PC-3 (cell line): ENCODE results near the gene TEKTIP1. TPM values are rescaled to one million over a fixed set of nuclear protein-coding genes. Genes with fewer than 3 reads are reported as not detected.

Source experiments
- ATAC-seq: fragments of 200-7000 bp; cut with Tn5 transposase; 2 replicates; pipeline ENCODE4 v1.9.1; 2020; ENCODE audit warnings: mild to moderate bottlenecking, moderate library complexity
- BruUV-seq: library from RNA; stranded (reverse); fragments of 400-500 nt; replicated peaks from 2 replicates; lab custom pipeline; 2021; lab: Mats Ljungman, UMichigan
- CTCF ChIA-PET: fragments of 300-600 bp; sonication (Branson Sonifier 250); formaldehyde crosslinking; loops from one replicate; lab custom pipeline; 2022; ENCODE audit warnings: antibody characterized with exemption; lab: Charles Lee
- POLR2A ChIA-PET: fragments of 300-600 bp; sonication (Branson Sonifier 250); formaldehyde crosslinking; loops from one replicate; lab custom pipeline; 2022; ENCODE audit warnings: antibody characterized with exemption; ENCODE audit not compliant: unreplicated experiment; lab: Charles Lee
- DNase-seq: peaks from one replicate; pipeline ENCODE4 v3.0.0-alpha.2; 2015
- H2AFZ ChIP-seq: fragments of 300-600 bp; sonication (generic); 2 replicates; pipeline ENCODE4 v1.6.0; 2016; ENCODE audit warnings: antibody characterized with exemption, low read length
- H3F3A ChIP-seq: fragments of 300-600 bp; sonication (generic); one replicate; pipeline ENCODE4 v1.6.0; 2017; ENCODE audit warnings: antibody characterized with exemption, low read length, control low read depth, mild to moderate bottlenecking; ENCODE audit not compliant: unreplicated experiment
- H3K27ac ChIP-seq: fragments of 300-600 bp; sonication (generic); 2 replicates; pipeline ENCODE4 v1.5.1; 2016; ENCODE audit warnings: mild to moderate bottlenecking, low read length
- H3K27me3 ChIP-seq: fragments of 300-600 bp; sonication (generic); 2 replicates; pipeline ENCODE4 v1.6.1; 2016; ENCODE audit warnings: low read length, mixed read lengths
- H3K36me3 ChIP-seq: fragments of 300-600 bp; sonication (generic); 2 replicates; pipeline ENCODE4 v1.6.1; 2016; ENCODE audit warnings: low read depth, mixed run types, low read length, mixed read lengths
- H3K4me1 ChIP-seq: fragments of 300-600 bp; sonication (generic); 2 replicates; pipeline ENCODE4 v1.5.1; 2016; ENCODE audit warnings: low read length; ENCODE audit not compliant: insufficient read depth
- H3K4me2 ChIP-seq: fragments of 300-600 bp; sonication (generic); 2 replicates; pipeline ENCODE4 v1.6.0; 2016; ENCODE audit warnings: low read length
- H3K4me3 ChIP-seq: fragments of 300-600 bp; sonication (generic); 2 replicates; pipeline ENCODE4 v1.5.1; 2016; ENCODE audit warnings: mild to moderate bottlenecking, low read length, mixed read lengths
- H3K79me2 ChIP-seq: fragments of 300-600 bp; sonication (generic); 2 replicates; pipeline ENCODE4 v1.6.1; 2017; ENCODE audit warnings: low read length, mixed read lengths
- H3K9ac ChIP-seq: fragments of 300-600 bp; sonication (generic); 2 replicates; pipeline ENCODE4 v1.6.0; 2016; ENCODE audit warnings: mild to moderate bottlenecking, low read length
- H3K9me2 ChIP-seq: fragments of 300-600 bp; sonication (generic); replicated peaks from 2 replicates; pipeline ENCODE4 v1.6.1; 2016; ENCODE audit warnings: mixed run types, low read length, mixed read lengths
- H3K9me3 ChIP-seq: fragments of 300-600 bp; sonication (generic); 2 replicates; pipeline ENCODE4 v1.6.1; 2016; ENCODE audit warnings: low read length, mixed read lengths
- H4K20me1 ChIP-seq: fragments of 300-600 bp; sonication (generic); 2 replicates; pipeline ENCODE4 v1.6.1; 2016; ENCODE audit warnings: low read length, mixed read lengths
- EZH2 ChIP-seq: fragments of 300-600 bp; sonication (generic); IDR thresholded peaks from one replicate; pipeline ENCODE4 v1.6.1; 2017; ENCODE audit warnings: antibody characterized with exemption, mild to moderate bottlenecking, low read length; ENCODE audit not compliant: unreplicated experiment
- EZH2phosphoT487 ChIP-seq: fragments of 300-600 bp; sonication (generic); IDR thresholded peaks from 2 replicates; pipeline ENCODE4 v1.6.1; 2018; ENCODE audit warnings: mild to moderate bottlenecking, antibody characterized with exemption, low read length, borderline replicate concordance
- intact Hi-C: fragments of 100-400 bp; cut with micrococcal nuclease; formaldehyde crosslinking; loops from 2 replicates; pipeline ENCODE4 v1.9.0; 2023
- total RNA-seq: library from RNA; depleted of rRNA; stranded (reverse); fragments of >200 nt; gene quantifications from 2 replicates; pipeline ENCODE4 v1.2.3, GENCODE V29; 2014
- TF ChIP-seq, protein P1 (sequence below): fragments of 300-600 bp; sonication (generic); conservative IDR thresholded peaks from 2 replicates; pipeline ENCODE4 v1.5.1; 2017; ENCODE audit warnings: antibody characterized with exemption, low read depth, mild to moderate bottlenecking, low read length

The TEKTIP1 gene
- total RNA-seq, 1 experiment from 2014 or later = not detected

- Histone ChIP-seq H3K4me3 (no peak overlapping the region), H3K79me2 (0 out of 2 replicates have a peak, but pooled peaks cover 2% of the 10 kb centered on the region), H3K9me3 (no peaks in the 10 kb centered on the region), H3K27ac (no peak overlapping the region), H3F3A (no peaks in the 10 kb centered on the region), H3K36me3 (no peaks in the 10 kb centered on the region; the same call in 1 of the 2 replicates), H2AFZ (no peak overlapping the region), H3K27me3 (no peaks in the 10 kb centered on the region), H3K4me2 (no peak overlapping the region), H4K20me1 (no peaks in the 10 kb centered on the region), H3K9ac (no peak overlapping the region), H3K4me1 (no peaks in the 10 kb centered on the region), H3K9me2 (no peaks in the 10 kb centered on the region)
- no peak for DNase-seq
- intact Hi-C loops = no loop called here
- CTCF ChIA-PET = no interaction called here
- TF ChIP-seq EZH2phosphoT487 (no peak), EZH2 (no peak)
- TF ChIP-seq, protein P1, sequence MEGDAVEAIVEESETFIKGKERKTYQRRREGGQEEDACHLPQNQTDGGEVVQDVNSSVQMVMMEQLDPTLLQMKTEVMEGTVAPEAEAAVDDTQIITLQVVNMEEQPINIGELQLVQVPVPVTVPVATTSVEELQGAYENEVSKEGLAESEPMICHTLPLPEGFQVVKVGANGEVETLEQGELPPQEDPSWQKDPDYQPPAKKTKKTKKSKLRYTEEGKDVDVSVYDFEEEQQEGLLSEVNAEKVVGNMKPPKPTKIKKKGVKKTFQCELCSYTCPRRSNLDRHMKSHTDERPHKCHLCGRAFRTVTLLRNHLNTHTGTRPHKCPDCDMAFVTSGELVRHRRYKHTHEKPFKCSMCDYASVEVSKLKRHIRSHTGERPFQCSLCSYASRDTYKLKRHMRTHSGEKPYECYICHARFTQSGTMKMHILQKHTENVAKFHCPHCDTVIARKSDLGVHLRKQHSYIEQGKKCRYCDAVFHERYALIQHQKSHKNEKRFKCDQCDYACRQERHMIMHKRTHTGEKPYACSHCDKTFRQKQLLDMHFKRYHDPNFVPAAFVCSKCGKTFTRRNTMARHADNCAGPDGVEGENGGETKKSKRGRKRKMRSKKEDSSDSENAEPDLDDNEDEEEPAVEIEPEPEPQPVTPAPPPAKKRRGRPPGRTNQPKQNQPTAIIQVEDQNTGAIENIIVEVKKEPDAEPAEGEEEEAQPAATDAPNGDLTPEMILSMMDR = no peak
- POLR2A ChIA-PET = no interaction called here
- ATAC-seq = no peak
- BruUV-seq = no TSS peak
These were observed 46.7 kb upstream of the TEKTIP1 start for GRCh38 chr19:3492131-3492839.

- CTCF ChIA-PET = no interaction called here
- H3K79me2 ChIP-seq = peaks cover 8% of the 10 kb centered on the region
- no peak for ATAC-seq
- BruUV-seq = no TSS peak
- no peaks in the 10 kb centered on the region for H3K4me1 ChIP-seq
- DNase-seq = no peak
- no peak overlapping the region for H3K4me3 ChIP-seq
- H3K9me3 ChIP-seq = no peaks in the 10 kb centered on the region
- H3K27me3 ChIP-seq = no peaks in the 10 kb centered on the region
- H3K4me2 ChIP-seq = no peak overlapping the region
- H3K9me2 ChIP-seq = no peaks in the 10 kb centered on the region
- no peaks in the 10 kb centered on the region for H3F3A ChIP-seq
- POLR2A ChIA-PET = no interaction called here
- H4K20me1 ChIP-seq = no peaks in the 10 kb centered on the region
- H3K9ac ChIP-seq = no peak overlapping the region
- intact Hi-C loops = no loop called here
- TF ChIP-seq EZH2 (no peak), EZH2phosphoT487 (no peak)
- TF ChIP-seq, protein P1 = no peak
- no peak overlapping the region for H3K27ac ChIP-seq
- no peak overlapping the region for H2AFZ ChIP-seq
- no peaks in the 10 kb centered on the region; the same call in 1 of the 2 replicates for H3K36me3 ChIP-seq
These were observed 46.1 kb upstream of the TEKTIP1 start for GRCh38 chr19:3492919-3493318.

DNA sequence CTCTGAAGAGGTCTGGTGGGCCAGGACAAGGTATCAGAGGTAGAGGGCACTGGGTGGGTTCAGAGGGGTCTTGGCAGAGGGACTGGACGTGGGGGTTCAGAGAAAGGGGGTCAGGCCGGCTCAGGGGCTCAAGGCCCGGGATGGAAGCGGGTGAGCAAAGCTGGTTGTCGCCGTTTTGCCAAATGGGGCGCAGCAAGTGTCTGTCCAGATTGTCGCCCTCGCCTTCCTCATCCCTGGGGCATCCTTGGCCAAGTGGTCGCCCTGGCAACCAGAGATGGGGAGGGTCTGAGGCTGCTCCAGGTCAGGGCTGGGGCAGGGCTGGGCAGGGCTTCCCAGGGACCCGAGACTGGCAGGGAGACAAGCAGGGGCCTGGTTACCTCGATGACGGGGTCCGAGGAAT lies 45.3 kb upstream of the TEKTIP1 start:
- Histone ChIP-seq H3K4me1 (no peaks in the 10 kb centered on the region), H3K9me2 (no peaks in the 10 kb centered on the region), H3K4me2 (no peak overlapping the region), H3F3A (no peaks in the 10 kb centered on the region), H3K36me3 (no peaks in the 10 kb centered on the region; the same call in 1 of the 2 replicates), H3K27me3 (no peaks in the 10 kb centered on the region), H3K4me3 (no peak overlapping the region), H4K20me1 (no peaks in the 10 kb centered on the region), H2AFZ (no peak overlapping the region), H3K27ac (no peak overlapping the region), H3K9ac (no peak overlapping the region), H3K79me2 (peaks cover 15% of the 10 kb centered on the region), H3K9me3 (no peaks in the 10 kb centered on the region)
- intact Hi-C loops = no loop called here
- ChIA-PET CTCF (no interaction called here), POLR2A (no interaction called here)
- ATAC-seq (no peak), DNase-seq (no peak)
- no peak for TF ChIP-seq EZH2phosphoT487
- TF ChIP-seq, protein P1 = no peak
- TF ChIP-seq EZH2 = no peak
- no TSS peak for BruUV-seq
